Body of pancreas (tissue), 4 donors: Measurements from ENCODE around the gene FOXS1. TPM values are rescaled to one million over a fixed set of nuclear protein-coding genes. Genes with fewer than 3 reads are reported as not detected.

ENCODE experiments used
- ATAC-seq: fragments of 150-250 bp; one replicate; pipeline ENCODE4 v1.9.1; 2016
- DNase-seq, 4 donors: peaks; one replicate each; pipeline ENCODE4 v3.0.0-alpha.2; 2019
- H3K27ac ChIP-seq, 4 donors: fragments of 200-600 bp; sonication (generic); 1 replicate in 3 of 4; 2 replicates in 1 of 4; pipeline versions ENCODE4 v1.5.1 to v1.6.1; 2016 to 2019; ENCODE audit warnings: mild to moderate bottlenecking in 1 of 4, mixed read lengths in 1 of 4, moderate library complexity in 1 of 4
- H3K27me3 ChIP-seq, 2 donors: fragments of 200-600 bp; sonication (generic); one replicate each; pipeline ENCODE4 v1.6.0; 2016; ENCODE audit warnings: mild to moderate bottlenecking in 1 of 2
- H3K36me3 ChIP-seq, 2 donors: fragments of 200-600 bp; sonication (generic); replicated peaks in 1 of 2; 2 replicates each; pipeline ENCODE4 v1.5.1; 2016; ENCODE audit warnings: low read depth in 2 of 2; ENCODE audit not compliant: insufficient read depth in 1 of 2
- H3K4me1 ChIP-seq: fragments of 200-600 bp; sonication (generic); one replicate; pipeline ENCODE4 v1.6.0; 2016
- H3K4me3 ChIP-seq, 2 donors: fragments of 200-600 bp; sonication (generic); 1 replicate in 1 of 2; 2 replicates in 1 of 2; pipeline ENCODE4 v1.5.1; 2016 to 2019
- H3K9me3 ChIP-seq, 3 donors: fragments of 200-600 bp; sonication (generic); 1 replicate in 2 of 3; 2 replicates in 1 of 3; pipeline ENCODE4 v1.5.1; 2016
- POLR2A ChIP-seq, 3 donors: fragments of 450-650 bp; IDR thresholded peaks; one replicate each; pipeline ENCODE4 v1.6.1; 2016; ENCODE audit warnings: antibody characterized with exemption in 3 of 3, mild to moderate bottlenecking in 2 of 3
- WGBS, 2 donors: methylation state at CpG; one replicate each; pipeline ENCODE4 v1.1.5; 2017; 5-methylcytosine and 5-hydroxymethylcytosine counted together
- intact Hi-C: fragments of 100-400 bp; cut with DNase I; formaldehyde crosslinking; loops from one replicate; pipeline ENCODE4 v1.15.1; 2023
- total RNA-seq, 2 donors: library from RNA; depleted of rRNA; stranded (reverse); fragments of >200 nt; gene quantifications; one replicate each; pipeline ENCODE4 v1.1.0, GENCODE V29; 2016
- TF ChIP-seq, protein P1 (sequence below), 7 experiments: fragments of 450-650 bp in 4 of 7; fragments of 200-600 bp in 3 of 7; sonication (generic) in 3 of 7; IDR thresholded peaks; one replicate each; pipeline ENCODE4 v1.5.1; 2016 to 2019; ENCODE audit warnings: antibody characterized with exemption in 7 of 7

Gene FOXS1
- total RNA-seq, 2 donors from 2014 or later, result 3.0 TPM; not detected in 1

DNA sequence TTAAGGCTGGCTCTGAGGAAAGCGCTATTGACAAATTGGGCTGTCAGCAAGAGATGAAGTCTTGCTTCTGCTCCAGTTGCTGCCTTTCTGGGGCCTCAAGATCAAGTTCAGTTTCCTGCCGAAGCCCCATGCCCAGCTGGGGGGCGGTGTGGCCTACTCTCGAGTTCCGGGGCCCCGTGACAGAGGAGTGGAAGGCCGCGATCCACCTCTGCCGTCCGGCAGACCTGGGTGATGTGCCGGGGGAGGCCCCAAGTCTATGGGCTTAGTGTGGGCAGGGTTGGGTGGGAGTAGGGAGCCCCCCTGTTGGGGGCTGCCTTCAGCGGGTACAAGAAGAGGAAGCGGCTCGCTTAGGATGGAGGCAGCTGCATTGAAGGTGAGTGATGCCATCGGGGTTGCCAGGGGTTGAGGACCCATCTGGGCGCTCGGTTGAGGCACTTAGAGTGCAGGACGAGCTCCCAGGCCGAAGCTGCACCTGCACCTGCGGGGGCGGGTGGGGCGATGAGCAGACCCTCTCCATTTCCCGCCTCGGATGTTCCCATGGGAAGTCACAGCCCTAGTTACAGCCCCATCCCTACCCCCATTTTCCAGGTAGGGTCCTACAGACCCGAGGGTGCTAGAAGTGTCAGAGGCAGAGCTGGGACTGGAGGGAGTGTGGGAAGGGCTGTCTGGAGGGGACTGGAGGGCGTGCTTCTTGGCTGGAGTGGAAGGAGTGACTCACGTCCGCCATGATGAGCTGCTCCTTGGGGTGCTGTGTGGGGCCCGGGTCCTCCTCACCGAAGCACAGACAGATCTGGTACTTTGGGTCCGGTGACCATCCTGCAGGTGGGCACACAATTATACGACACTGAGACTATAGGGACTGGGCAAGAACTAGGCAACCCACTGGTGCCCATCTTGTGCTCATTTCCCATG, 2.9 kb upstream of the FOXS1 start:
- no peak overlapping the region for H3K27ac ChIP-seq
- no peaks in the 10 kb centered on the region for H3K9me3 ChIP-seq
- no peak for ATAC-seq
- 79 to 93% methylated on average over 24 to 30 of the region's 32 CpGs for WGBS, 2 donors
- no peak overlapping the region for H3K4me3 ChIP-seq
- H3K36me3 ChIP-seq, result no peaks in the 10 kb centered on the region
- no peaks in the 10 kb centered on the region for H3K27me3 ChIP-seq
- TF ChIP-seq, protein P1, sequence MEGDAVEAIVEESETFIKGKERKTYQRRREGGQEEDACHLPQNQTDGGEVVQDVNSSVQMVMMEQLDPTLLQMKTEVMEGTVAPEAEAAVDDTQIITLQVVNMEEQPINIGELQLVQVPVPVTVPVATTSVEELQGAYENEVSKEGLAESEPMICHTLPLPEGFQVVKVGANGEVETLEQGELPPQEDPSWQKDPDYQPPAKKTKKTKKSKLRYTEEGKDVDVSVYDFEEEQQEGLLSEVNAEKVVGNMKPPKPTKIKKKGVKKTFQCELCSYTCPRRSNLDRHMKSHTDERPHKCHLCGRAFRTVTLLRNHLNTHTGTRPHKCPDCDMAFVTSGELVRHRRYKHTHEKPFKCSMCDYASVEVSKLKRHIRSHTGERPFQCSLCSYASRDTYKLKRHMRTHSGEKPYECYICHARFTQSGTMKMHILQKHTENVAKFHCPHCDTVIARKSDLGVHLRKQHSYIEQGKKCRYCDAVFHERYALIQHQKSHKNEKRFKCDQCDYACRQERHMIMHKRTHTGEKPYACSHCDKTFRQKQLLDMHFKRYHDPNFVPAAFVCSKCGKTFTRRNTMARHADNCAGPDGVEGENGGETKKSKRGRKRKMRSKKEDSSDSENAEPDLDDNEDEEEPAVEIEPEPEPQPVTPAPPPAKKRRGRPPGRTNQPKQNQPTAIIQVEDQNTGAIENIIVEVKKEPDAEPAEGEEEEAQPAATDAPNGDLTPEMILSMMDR (IDR thresholded peaks at IDR 0.05), result no peak
- TF ChIP-seq POLR2A (IDR thresholded peaks at IDR 0.05), result no peak
- peaks cover 11% of the 10 kb centered on the region for H3K4me1 ChIP-seq
- DNase-seq, result no peak
- intact Hi-C loops, result no loop called here

DNA sequence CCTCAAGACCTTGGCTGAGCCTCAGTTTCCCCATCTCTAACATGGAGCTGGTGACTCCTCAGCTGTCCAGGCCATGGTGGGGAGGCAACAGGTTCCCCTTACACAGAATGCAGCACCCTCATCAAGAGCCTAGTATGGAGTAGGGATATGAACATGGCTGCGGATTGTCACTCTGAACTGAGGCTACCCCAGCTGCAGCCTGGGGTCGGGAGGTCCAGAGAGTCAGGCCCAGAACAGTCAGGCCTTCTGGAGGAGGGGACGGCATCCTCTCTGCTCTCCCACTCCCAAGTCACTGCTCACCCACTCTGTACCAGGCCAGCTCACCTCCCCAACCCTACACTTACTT, 1.4 kb upstream of the FOXS1 start:
- TF ChIP-seq POLR2A (IDR thresholded peaks at IDR 0.05), result no peak
- TF ChIP-seq, protein P1 (IDR thresholded peaks at IDR 0.05), result no peak
- DNase-seq (no peak), ATAC-seq (no peak)
- Histone ChIP-seq H3K9me3 (no peaks in the 10 kb centered on the region), H3K27ac (no peak overlapping the region), H3K36me3 (no peaks in the 10 kb centered on the region), H3K27me3 (no peaks in the 10 kb centered on the region), H3K4me3 (no peak overlapping the region), H3K4me1 (peaks cover 11% of the 10 kb centered on the region)
- intact Hi-C loops, result no loop called here
- WGBS, 2 donors, result 17 to 41% methylated on average over 2 to 3 of the region's 3 CpGs

DNA sequence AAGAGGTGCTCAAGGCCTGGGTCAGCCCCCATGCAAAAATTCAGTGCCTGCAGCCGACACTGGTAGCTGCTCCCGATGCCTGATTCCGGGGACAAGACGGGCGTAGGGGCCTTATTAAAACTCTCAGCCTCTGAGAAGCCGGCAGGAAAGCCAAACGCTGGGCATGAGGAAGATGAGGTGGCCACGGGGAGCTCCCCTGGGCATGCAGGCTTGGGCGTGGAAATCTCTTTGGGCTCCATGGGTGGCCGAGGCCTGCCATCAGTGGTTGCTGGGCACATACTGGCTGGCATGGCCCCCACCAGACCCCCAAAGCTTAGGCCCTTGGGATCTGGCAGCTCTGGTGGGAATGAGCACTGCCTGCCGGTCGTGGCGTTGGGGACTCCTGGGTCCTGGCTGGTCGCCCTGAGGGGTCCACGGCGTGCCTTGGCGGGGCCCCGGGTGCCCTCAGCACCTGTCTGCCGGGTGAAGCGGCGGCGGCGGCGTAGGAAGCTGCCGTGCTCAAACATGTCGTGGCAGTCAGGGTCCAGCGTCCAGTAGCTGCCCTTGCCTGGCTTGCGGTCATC, 586 bp downstream of the FOXS1 start:
- DNase-seq (no peak), ATAC-seq (no peak)
- no peaks in the 10 kb centered on the region for H3K9me3 ChIP-seq
- no peak overlapping the region for H3K27ac ChIP-seq
- no peak overlapping the region for H3K4me3 ChIP-seq
- H3K36me3 ChIP-seq, result no peaks in the 10 kb centered on the region
- H3K27me3 ChIP-seq, result no peaks in the 10 kb centered on the region
- 90% methylated on average over 24 of the region's 28 CpGs; no CpG with 5 or more reads in 1 of the 2 donors for WGBS, 2 donors
- TF ChIP-seq POLR2A (IDR thresholded peaks at IDR 0.05), result no peak
- TF ChIP-seq, protein P1 (IDR thresholded peaks at IDR 0.05), result no peak
- intact Hi-C loops, result loop anchor here (5.0 kb wide), 1 partner anchor 112 kb away; no protein-coding TSS in a partner anchor
- H3K4me1 ChIP-seq, result peaks cover 9% of the 10 kb centered on the region

DNA sequence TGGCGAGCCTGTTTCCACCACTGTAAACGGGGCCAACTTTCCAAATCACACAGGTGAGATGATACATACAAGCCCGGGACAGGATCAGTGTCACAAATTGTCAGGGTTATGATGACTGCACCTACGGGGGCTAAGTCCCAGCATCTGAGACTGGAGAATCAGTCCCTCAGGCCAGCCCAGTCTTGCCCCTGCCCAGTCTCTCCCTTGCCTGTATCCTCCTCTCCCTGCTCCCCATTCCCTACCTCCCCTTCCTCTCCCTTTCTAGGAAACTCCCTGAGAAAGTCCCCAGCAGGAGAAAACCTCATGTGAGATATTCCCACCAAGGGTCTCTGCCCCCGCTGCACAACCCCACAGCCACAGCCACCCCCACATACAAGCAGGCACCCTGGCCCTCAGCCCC, 1.5 kb downstream of the FOXS1 start:
- intact Hi-C loops, result loop anchor here (5.0 kb wide), 1 partner anchor 113 kb away; no protein-coding TSS in a partner anchor
- Histone ChIP-seq H3K4me3 (no peak overlapping the region), H3K27ac (no peak overlapping the region)

DNA sequence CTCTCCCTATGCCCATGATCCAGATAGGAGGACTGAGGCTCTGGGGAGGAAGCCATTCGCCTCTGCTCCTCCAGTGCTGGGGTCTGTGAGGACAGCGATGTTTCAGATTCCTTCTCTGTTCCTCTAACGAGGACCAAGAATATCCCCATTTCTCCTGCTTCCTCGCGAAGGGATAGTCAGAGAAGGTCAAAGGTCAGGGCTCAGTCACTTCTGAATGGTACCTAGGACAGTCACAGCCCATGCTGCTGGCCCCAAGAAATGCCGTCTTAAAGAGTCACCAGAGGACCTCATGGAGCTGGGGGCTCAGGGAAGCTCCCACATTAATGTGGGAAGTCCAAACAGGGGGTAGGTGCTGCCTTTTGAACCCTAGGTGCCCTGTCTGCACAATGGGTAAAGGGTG, 2.1 kb downstream of the FOXS1 start:
- Histone ChIP-seq H3K9me3 (no peaks in the 10 kb centered on the region), H3K4me1 (no peaks in the 10 kb centered on the region), H3K36me3 (no peaks in the 10 kb centered on the region), H3K4me3 (no peak overlapping the region), H3K27ac (no peak overlapping the region), H3K27me3 (no peaks in the 10 kb centered on the region)
- WGBS, 2 donors, result 56 to 68% methylated on average over 6 of the region's 6 CpGs
- intact Hi-C loops, result loop anchor here (5.0 kb wide), 1 partner anchor 114 kb away; no protein-coding TSS in a partner anchor
- no peak for TF ChIP-seq POLR2A (IDR thresholded peaks at IDR 0.05)
- TF ChIP-seq, protein P1 (IDR thresholded peaks at IDR 0.05), result no peak
- DNase-seq, result no peak
- ATAC-seq, result no peak

More for the DNA sequence above, 1.5 kb downstream of the FOXS1 start:
- Histone ChIP-seq H3K27me3 (no peaks in the 10 kb centered on the region), H3K9me3 (no peaks in the 10 kb centered on the region), H3K4me1 (no peaks in the 10 kb centered on the region), H3K36me3 (no peaks in the 10 kb centered on the region)
- ATAC-seq (no peak), DNase-seq (no peak)
- WGBS, 2 donors, result 71 to 77% methylated on average over 5 of the region's 5 CpGs
- TF ChIP-seq POLR2A (IDR thresholded peaks at IDR 0.05), result no peak
